ENCODE results near the gene SCAF4.
A peak's percentile ranks its signal among the peaks of the same experiment; 100 is the strongest.

Gene SCAF4

GRCh38 chr21:31729622-31730343, 2.1 kb downstream of the SCAF4 start:
- Histone ChIP-seq H3K4me2 (ENCODE audit: insufficient read depth, low read length) (peak overlapping the region; percentile 73), H2AFZ (ENCODE audit: low read depth, low read length) (no peak overlapping the region), H3K9ac (ENCODE audit: low read depth, low read length) (peak overlapping the region; percentile 85), H3K9me3 (ENCODE audit: insufficient read depth, low read length, severe bottlenecking) (no peaks in the 10 kb centered on the region), H3K27ac (ENCODE audit: low read length) (peak overlapping the region; percentile 87; the same call in 1 of the 2 replicates), H3K27me3 (ENCODE audit: insufficient read depth, low read length, poor library complexity) (no peaks in the 10 kb centered on the region), H3K4me1 (ENCODE audit: insufficient read depth, low read length) (peaks cover 65% of the 10 kb centered on the region), H3K36me3 (ENCODE audit: insufficient read depth, low read length) (peaks cover 13% of the 10 kb centered on the region; the same call in 1 of the 2 replicates), H3K79me2 (ENCODE audit: insufficient read depth, low read length) (peaks cover 85% of the 10 kb centered on the region), H3K4me3 (ENCODE audit: low read depth in 1 of 2, low read length in 2 of 2) (peak overlapping the region; percentile 46 to 77; a peak in 3 of 4 replicates), H4K20me1 (ENCODE audit: insufficient read depth, low read length) (peaks cover 60% of the 10 kb centered on the region)
- TF ChIP-seq EZH2 (IDR thresholded peaks at IDR 0.05; ENCODE audit: borderline replicate concordance, low read depth, low read length, severe bottlenecking) (no peak), CTCF (IDR thresholded peaks at IDR 0.05; ENCODE audit: borderline replicate concordance, extremely low read depth, low read length, poor library complexity, severe bottlenecking) (no peak)
- ATAC-seq (ENCODE audit: insufficient read depth, low read depth) (no peak), DNase-seq (no peak)

GRCh38 chr21:31728952-31729351, 3.0 kb downstream of the SCAF4 start:
- no peak for DNase-seq
- peaks cover 66% of the 10 kb centered on the region for H3K4me1 ChIP-seq (ENCODE audit: insufficient read depth, low read length)
- peak overlapping the region in 1 of 2 experiments; percentile 77; a peak in 2 of 4 replicates for H3K4me3 ChIP-seq (ENCODE audit: low read depth in 1 of 2, low read length in 2 of 2)
- 0 out of 2 replicates have a peak overlapping the region, but pooled peaks have one; percentile 85 for H3K9ac ChIP-seq (ENCODE audit: low read depth, low read length)
- no peaks in the 10 kb centered on the region for H3K27me3 ChIP-seq (ENCODE audit: insufficient read depth, low read length, poor library complexity)
- H3K27ac ChIP-seq (ENCODE audit: low read length) = no peak overlapping the region
- H3K79me2 ChIP-seq (ENCODE audit: insufficient read depth, low read length) = peaks cover 93% of the 10 kb centered on the region
- no peak for ATAC-seq (ENCODE audit: insufficient read depth, low read depth)
- H2AFZ ChIP-seq (ENCODE audit: low read depth, low read length) = no peak overlapping the region
- peak overlapping the region; percentile 73 for H3K4me2 ChIP-seq (ENCODE audit: insufficient read depth, low read length)
- H3K9me3 ChIP-seq (ENCODE audit: insufficient read depth, low read length, severe bottlenecking) = no peaks in the 10 kb centered on the region
- TF ChIP-seq EZH2 (IDR thresholded peaks at IDR 0.05; ENCODE audit: borderline replicate concordance, low read depth, low read length, severe bottlenecking) (no peak), CTCF (IDR thresholded peaks at IDR 0.05; ENCODE audit: borderline replicate concordance, extremely low read depth, low read length, poor library complexity, severe bottlenecking) (no peak)
- H4K20me1 ChIP-seq (ENCODE audit: insufficient read depth, low read length) = peaks cover 68% of the 10 kb centered on the region
- peaks cover 13% of the 10 kb centered on the region; the same call in 1 of the 2 replicates for H3K36me3 ChIP-seq (ENCODE audit: insufficient read depth, low read length)

- no peaks in the 10 kb centered on the region for H3K9me3 ChIP-seq (ENCODE audit: insufficient read depth, low read length, severe bottlenecking)
- no peak overlapping the region; a peak in 1 of 4 replicates for H3K4me3 ChIP-seq (ENCODE audit: low read depth in 1 of 2, low read length in 2 of 2)
- H3K27ac ChIP-seq (ENCODE audit: low read length) = no peak overlapping the region
- no peak overlapping the region for H3K9ac ChIP-seq (ENCODE audit: low read depth, low read length)
- peaks cover 59% of the 10 kb centered on the region for H3K4me1 ChIP-seq (ENCODE audit: insufficient read depth, low read length)
- H4K20me1 ChIP-seq (ENCODE audit: insufficient read depth, low read length) = peaks cover 75% of the 10 kb centered on the region
- peaks cover 13% of the 10 kb centered on the region; the same call in 1 of the 2 replicates for H3K36me3 ChIP-seq (ENCODE audit: insufficient read depth, low read length)
- DNase-seq = no peak
- no peak overlapping the region for H2AFZ ChIP-seq (ENCODE audit: low read depth, low read length)
- peaks cover 97% of the 10 kb centered on the region for H3K79me2 ChIP-seq (ENCODE audit: insufficient read depth, low read length)
- no peak for ATAC-seq (ENCODE audit: insufficient read depth, low read depth)
- TF ChIP-seq CTCF (IDR thresholded peaks at IDR 0.05; ENCODE audit: borderline replicate concordance, extremely low read depth, low read length, poor library complexity, severe bottlenecking) (no peak), EZH2 (IDR thresholded peaks at IDR 0.05; ENCODE audit: borderline replicate concordance, low read depth, low read length, severe bottlenecking) (no peak)
- H3K4me2 ChIP-seq (ENCODE audit: insufficient read depth, low read length) = peak overlapping the region; percentile 73; the same call in 1 of the 2 replicates
- no peaks in the 10 kb centered on the region for H3K27me3 ChIP-seq (ENCODE audit: insufficient read depth, low read length, poor library complexity)
Measured at GRCh38 chr21:31728191-31728590, 3.7 kb downstream of the SCAF4 start.
